ENCODE results near the gene PPAT.

DNA sequence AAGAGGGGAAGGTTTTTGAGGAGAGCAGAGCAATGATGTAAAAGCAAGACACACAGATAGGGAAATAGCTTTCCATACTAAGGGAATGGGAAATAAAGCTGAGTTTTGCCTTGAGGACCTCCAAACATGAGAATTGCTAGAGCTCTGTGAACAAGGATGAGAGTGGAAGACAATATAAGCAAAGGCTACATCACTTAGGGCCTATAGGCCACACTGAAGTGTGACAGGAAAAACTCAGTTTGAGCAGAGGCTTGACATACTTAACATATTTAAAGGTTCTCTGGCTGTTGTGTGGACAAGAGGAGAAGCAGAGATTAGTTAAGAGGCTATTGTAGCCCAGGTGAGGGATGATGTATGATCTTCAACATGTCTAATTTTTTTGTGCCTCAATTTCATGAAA, 26.7 kb upstream of the PPAT start:
- TF ChIP-seq, protein P1, sequence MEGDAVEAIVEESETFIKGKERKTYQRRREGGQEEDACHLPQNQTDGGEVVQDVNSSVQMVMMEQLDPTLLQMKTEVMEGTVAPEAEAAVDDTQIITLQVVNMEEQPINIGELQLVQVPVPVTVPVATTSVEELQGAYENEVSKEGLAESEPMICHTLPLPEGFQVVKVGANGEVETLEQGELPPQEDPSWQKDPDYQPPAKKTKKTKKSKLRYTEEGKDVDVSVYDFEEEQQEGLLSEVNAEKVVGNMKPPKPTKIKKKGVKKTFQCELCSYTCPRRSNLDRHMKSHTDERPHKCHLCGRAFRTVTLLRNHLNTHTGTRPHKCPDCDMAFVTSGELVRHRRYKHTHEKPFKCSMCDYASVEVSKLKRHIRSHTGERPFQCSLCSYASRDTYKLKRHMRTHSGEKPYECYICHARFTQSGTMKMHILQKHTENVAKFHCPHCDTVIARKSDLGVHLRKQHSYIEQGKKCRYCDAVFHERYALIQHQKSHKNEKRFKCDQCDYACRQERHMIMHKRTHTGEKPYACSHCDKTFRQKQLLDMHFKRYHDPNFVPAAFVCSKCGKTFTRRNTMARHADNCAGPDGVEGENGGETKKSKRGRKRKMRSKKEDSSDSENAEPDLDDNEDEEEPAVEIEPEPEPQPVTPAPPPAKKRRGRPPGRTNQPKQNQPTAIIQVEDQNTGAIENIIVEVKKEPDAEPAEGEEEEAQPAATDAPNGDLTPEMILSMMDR (IDR thresholded peaks at IDR 0.05), result no peak
- TF ChIP-seq POLR2AphosphoS5 (IDR thresholded peaks at IDR 0.05), result no peak
